HG03060 (cell line): ENCODE data around the gene NIBAN1.

ENCODE experiments used
- ATAC-seq: cut with Tn5 transposase; IDR thresholded peaks from one replicate; pipeline ENCODE4 v1.9.1; 2021; ENCODE audit warnings: low read depth, moderate number of reproducible peaks; ENCODE audit not compliant: unreplicated experiment

The NIBAN1 gene

GRCh38 chr1:184947497-184948256, 26.6 kb downstream of the NIBAN1 start:
- ATAC-seq = no peak

- no peak for ATAC-seq
Observed at GRCh38 chr1:184945678-184946412, 28.5 kb downstream of the NIBAN1 start.

GRCh38 chr1:184945029-184945428, 29.3 kb downstream of the NIBAN1 start:
- ATAC-seq = peak; percentile 63

GRCh38 chr1:184943998-184944397, 30.3 kb downstream of the NIBAN1 start:
- no peak for ATAC-seq

GRCh38 chr1:184941735-184942134, 32.6 kb downstream of the NIBAN1 start:
- ATAC-seq = peak; percentile 40

- ATAC-seq = no peak
Observed at GRCh38 chr1:184941410-184941733, 32.9 kb downstream of the NIBAN1 start.

GRCh38 chr1:184940694-184941409, 33.5 kb downstream of the NIBAN1 start:
- ATAC-seq = no peak

GRCh38 chr1:184940226-184940625, 34.1 kb downstream of the NIBAN1 start:
- no peak for ATAC-seq

- no peak for ATAC-seq
Observed at GRCh38 chr1:184937729-184938128, 36.6 kb downstream of the NIBAN1 start.

- ATAC-seq = no peak
Observed at GRCh38 chr1:184935920-184936798, 38.1 kb downstream of the NIBAN1 start.

GRCh38 chr1:184933944-184934343, 40.4 kb downstream of the NIBAN1 start:
- no peak for ATAC-seq

GRCh38 chr1:184932319-184932718, 42.0 kb downstream of the NIBAN1 start:
- no peak for ATAC-seq

GRCh38 chr1:184931566-184931965, 42.7 kb downstream of the NIBAN1 start:
- no peak for ATAC-seq

- no peak for ATAC-seq
Observed at GRCh38 chr1:184930645-184931044, 43.7 kb downstream of the NIBAN1 start.

GRCh38 chr1:184930232-184930631, 44.1 kb downstream of the NIBAN1 start:
- no peak for ATAC-seq

GRCh38 chr1:184929711-184930202, 44.6 kb downstream of the NIBAN1 start:
- no peak for ATAC-seq

- ATAC-seq = no peak
Observed at GRCh38 chr1:184928394-184928793, 45.9 kb downstream of the NIBAN1 start.
